ENCODE data around the gene KIF5C.

The KIF5C gene

DNA sequence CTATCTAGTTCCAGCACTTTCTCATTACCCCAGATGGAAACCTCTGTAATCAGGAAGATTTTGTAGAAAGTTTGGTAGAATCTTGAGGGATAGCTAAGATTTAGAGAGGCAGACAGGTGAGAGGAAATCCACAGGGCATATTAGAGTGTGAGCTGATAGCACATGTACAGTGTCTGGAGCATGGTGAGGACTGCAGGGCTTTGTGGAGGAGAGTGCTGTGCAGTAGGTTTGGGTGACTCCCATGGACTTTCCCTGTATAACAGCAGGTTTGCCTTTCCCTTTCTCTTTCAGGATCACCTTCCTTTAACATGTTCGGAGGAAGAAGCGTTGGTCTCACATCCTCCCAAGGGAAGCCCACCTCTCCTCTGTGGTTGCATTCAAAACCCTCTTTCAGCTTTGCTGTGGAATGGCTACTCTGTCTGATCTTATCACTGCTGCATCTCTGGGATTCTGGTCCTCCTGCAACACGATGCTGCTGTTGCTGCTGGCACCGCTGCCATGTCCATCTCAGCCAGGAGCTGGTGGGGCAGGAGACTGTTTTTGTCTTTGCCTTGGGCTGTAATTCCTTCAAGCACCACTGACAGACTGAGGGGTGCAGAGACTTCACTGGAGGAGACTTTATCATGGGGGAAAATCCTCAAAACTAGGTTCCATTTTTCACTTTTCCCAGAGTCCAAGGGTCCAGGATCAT lies 7.8 kb upstream of the KIF5C start:
- Histone ChIP-seq H3K27ac (replicated peaks) (no peak overlapping the region), H3K4me3 (replicated peaks; ENCODE audit: insufficient read depth, low read length) (no peak overlapping the region), H3K27me3 (ENCODE audit: insufficient read depth, poor library complexity, severe bottlenecking) (peaks cover 3% of the 10 kb centered on the region)
- DNase-seq (ENCODE audit: low read depth in 1 of 2, low spot score in 1 of 2), result no peak
- TF ChIP-seq SPI1 (IDR thresholded peaks at IDR 0.05; ENCODE audit: borderline replicate concordance, low read depth) (no peak), POLR2AphosphoS5 (IDR thresholded peaks at IDR 0.05; ENCODE audit: low read depth) (no peak)
- TF ChIP-seq, protein P1, sequence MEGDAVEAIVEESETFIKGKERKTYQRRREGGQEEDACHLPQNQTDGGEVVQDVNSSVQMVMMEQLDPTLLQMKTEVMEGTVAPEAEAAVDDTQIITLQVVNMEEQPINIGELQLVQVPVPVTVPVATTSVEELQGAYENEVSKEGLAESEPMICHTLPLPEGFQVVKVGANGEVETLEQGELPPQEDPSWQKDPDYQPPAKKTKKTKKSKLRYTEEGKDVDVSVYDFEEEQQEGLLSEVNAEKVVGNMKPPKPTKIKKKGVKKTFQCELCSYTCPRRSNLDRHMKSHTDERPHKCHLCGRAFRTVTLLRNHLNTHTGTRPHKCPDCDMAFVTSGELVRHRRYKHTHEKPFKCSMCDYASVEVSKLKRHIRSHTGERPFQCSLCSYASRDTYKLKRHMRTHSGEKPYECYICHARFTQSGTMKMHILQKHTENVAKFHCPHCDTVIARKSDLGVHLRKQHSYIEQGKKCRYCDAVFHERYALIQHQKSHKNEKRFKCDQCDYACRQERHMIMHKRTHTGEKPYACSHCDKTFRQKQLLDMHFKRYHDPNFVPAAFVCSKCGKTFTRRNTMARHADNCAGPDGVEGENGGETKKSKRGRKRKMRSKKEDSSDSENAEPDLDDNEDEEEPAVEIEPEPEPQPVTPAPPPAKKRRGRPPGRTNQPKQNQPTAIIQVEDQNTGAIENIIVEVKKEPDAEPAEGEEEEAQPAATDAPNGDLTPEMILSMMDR (IDR thresholded peaks at IDR 0.05; ENCODE audit: insufficient read depth, low read length), result no peak
- TF ChIP-seq, protein P2, sequence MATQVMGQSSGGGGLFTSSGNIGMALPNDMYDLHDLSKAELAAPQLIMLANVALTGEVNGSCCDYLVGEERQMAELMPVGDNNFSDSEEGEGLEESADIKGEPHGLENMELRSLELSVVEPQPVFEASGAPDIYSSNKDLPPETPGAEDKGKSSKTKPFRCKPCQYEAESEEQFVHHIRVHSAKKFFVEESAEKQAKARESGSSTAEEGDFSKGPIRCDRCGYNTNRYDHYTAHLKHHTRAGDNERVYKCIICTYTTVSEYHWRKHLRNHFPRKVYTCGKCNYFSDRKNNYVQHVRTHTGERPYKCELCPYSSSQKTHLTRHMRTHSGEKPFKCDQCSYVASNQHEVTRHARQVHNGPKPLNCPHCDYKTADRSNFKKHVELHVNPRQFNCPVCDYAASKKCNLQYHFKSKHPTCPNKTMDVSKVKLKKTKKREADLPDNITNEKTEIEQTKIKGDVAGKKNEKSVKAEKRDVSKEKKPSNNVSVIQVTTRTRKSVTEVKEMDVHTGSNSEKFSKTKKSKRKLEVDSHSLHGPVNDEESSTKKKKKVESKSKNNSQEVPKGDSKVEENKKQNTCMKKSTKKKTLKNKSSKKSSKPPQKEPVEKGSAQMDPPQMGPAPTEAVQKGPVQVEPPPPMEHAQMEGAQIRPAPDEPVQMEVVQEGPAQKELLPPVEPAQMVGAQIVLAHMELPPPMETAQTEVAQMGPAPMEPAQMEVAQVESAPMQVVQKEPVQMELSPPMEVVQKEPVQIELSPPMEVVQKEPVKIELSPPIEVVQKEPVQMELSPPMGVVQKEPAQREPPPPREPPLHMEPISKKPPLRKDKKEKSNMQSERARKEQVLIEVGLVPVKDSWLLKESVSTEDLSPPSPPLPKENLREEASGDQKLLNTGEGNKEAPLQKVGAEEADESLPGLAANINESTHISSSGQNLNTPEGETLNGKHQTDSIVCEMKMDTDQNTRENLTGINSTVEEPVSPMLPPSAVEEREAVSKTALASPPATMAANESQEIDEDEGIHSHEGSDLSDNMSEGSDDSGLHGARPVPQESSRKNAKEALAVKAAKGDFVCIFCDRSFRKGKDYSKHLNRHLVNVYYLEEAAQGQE (IDR thresholded peaks at IDR 0.05; ENCODE audit: insufficient replicate concordance, low read depth), result no peak

DNA sequence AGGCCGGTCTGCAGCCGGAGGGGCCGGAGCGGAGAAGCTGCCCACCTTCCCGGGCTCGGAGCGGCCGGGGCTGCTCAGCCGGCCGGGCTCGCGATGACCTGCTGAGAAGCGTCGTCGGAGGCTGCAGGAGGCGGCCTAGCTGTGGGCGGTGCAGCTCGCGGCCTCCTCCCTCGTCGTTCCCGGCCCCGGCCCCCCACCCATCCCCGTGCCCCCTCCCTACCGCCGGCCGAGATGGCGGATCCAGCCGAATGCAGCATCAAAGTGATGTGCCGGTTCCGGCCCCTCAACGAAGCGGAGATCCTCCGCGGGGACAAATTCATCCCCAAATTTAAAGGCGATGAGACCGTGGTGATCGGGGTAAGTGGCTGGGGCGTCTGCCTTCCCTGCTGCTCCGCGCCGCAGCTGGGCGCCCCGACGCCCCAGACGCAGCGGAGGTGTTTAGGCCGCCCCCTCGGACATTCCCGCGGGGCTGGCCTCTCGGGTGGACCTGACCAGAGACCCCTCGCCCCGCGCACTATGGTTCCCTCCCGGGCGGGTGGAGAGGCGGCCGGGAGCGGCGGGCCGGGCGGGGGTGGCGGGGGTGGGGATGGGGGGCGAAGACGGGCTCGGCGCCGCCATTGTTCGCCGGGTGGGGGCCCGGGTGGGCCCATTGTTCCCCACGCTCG lies 492 bp downstream of the KIF5C start:
- Histone ChIP-seq H3K4me3 (replicated peaks; ENCODE audit: insufficient read depth, low read length) (peak overlapping the region; percentile 19), H3K27ac (replicated peaks) (no peak overlapping the region), H3K27me3 (ENCODE audit: insufficient read depth, poor library complexity, severe bottlenecking) (peaks cover 33% of the 10 kb centered on the region)
- no peak for TF ChIP-seq SPI1 (IDR thresholded peaks at IDR 0.05; ENCODE audit: borderline replicate concordance, low read depth)
- no peak for DNase-seq (ENCODE audit: low read depth in 1 of 2, low spot score in 1 of 2)

DNA sequence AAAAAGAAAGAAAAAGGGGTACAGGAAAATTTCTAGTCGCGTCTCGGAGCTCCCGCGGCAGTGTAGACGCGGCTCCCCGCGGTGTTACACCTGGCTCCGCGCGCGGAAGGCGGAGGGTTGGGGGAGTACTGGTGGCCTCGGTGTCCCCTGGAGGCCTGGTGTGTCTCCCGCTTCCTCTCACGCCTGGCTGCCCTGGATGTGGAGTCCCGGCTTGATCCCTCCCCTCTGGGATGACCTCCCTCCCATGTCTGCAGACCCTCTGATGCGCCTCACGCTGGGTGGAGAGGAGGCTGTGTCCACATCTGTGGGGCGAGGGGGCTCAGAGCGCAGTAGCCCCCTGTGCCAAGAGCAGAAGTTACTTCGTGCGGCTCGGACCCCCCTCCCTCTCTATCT lies 1.2 kb downstream of the KIF5C start:
- TF ChIP-seq SPI1 (IDR thresholded peaks at IDR 0.05; ENCODE audit: borderline replicate concordance, low read depth), result no peak
- TF ChIP-seq POLR2AphosphoS5 (IDR thresholded peaks at IDR 0.05; ENCODE audit: low read depth), result no peak
- peaks cover 33% of the 10 kb centered on the region for H3K27me3 ChIP-seq (ENCODE audit: insufficient read depth, poor library complexity, severe bottlenecking)
- H3K4me3 ChIP-seq (replicated peaks; ENCODE audit: insufficient read depth, low read length), result no peak overlapping the region

DNA sequence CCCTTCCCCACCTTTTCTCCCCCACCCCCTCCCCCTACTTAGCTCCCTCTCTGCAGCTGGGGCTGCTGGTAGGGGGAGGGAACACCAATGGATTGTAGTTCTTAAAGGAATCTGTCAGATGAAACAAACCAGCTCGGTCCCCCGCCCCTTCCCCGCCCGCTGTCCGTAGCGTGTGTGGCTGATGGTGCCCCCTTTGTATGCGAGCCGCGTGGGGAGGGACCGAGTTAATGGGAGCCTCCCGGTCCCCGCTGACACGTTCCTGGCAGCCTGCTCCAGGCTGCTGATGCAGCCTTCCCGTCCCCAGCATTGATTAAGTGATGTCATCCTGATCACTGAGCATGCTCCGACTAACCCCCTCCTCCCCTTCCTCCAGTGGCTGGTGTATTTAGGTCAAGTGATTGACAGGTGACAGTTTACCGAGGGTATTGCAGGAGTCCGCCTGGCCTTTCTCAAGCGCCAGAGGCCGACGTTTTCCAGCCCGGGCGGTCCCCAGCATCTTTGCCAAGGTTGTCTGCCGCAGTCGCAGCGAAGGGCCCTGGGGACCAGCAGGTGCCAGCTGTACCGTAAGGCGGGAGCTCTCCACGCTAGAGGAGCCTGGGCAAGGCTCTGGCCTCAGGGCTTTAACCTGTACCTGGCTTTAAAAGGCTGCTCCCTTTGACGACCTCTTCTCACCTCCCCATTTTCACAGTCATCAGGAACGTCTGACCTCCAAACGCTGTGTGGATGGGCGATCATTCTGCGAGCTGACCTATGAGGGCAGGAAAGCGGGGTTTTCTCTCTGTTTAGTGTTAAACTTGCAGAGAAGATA lies 1.8 kb downstream of the KIF5C start:
- no peak for DNase-seq (ENCODE audit: low read depth in 1 of 2, low spot score in 1 of 2)
- peaks cover 33% of the 10 kb centered on the region for H3K27me3 ChIP-seq (ENCODE audit: insufficient read depth, poor library complexity, severe bottlenecking)
- no peak overlapping the region for H3K27ac ChIP-seq (replicated peaks)
- H3K4me3 ChIP-seq (replicated peaks; ENCODE audit: insufficient read depth, low read length), result no peak overlapping the region
- TF ChIP-seq GABPA (IDR thresholded peaks at IDR 0.05; ENCODE audit: low read depth) (no peak), SPI1 (IDR thresholded peaks at IDR 0.05; ENCODE audit: borderline replicate concordance, low read depth) (no peak), POLR2AphosphoS5 (IDR thresholded peaks at IDR 0.05; ENCODE audit: low read depth) (no peak)
- TF ChIP-seq, protein P2 (IDR thresholded peaks at IDR 0.05; ENCODE audit: insufficient replicate concordance, low read depth), result no peak
- TF ChIP-seq, protein P1 (IDR thresholded peaks at IDR 0.05; ENCODE audit: insufficient read depth, low read length), result no peak

More for the DNA sequence above, 1.2 kb downstream of the KIF5C start:
- no peak for DNase-seq (ENCODE audit: low read depth in 1 of 2, low spot score in 1 of 2)
- no peak overlapping the region for H3K27ac ChIP-seq (replicated peaks)
